Stimulated activated CD8-positive, alpha-beta memory T cell treated with anti-CD3 and anti-CD28 coated beads, Interleukin-4, amount 100 ng/mL, for 48 hours (primary cell): ENCODE results near the gene ARHGEF37.
A peak's percentile ranks its signal among the peaks of the same experiment; 100 is the strongest.
"Not testable (repeated sequence)": the region's sequence is repeated elsewhere in the genome, so short reads cannot be mapped to it uniquely, and the experiment has no call there.

Source experiments
- DNase-seq: peaks from one replicate; pipeline ENCODE4 v3.0.0-alpha.2; 2020

Gene ARHGEF37

DNA sequence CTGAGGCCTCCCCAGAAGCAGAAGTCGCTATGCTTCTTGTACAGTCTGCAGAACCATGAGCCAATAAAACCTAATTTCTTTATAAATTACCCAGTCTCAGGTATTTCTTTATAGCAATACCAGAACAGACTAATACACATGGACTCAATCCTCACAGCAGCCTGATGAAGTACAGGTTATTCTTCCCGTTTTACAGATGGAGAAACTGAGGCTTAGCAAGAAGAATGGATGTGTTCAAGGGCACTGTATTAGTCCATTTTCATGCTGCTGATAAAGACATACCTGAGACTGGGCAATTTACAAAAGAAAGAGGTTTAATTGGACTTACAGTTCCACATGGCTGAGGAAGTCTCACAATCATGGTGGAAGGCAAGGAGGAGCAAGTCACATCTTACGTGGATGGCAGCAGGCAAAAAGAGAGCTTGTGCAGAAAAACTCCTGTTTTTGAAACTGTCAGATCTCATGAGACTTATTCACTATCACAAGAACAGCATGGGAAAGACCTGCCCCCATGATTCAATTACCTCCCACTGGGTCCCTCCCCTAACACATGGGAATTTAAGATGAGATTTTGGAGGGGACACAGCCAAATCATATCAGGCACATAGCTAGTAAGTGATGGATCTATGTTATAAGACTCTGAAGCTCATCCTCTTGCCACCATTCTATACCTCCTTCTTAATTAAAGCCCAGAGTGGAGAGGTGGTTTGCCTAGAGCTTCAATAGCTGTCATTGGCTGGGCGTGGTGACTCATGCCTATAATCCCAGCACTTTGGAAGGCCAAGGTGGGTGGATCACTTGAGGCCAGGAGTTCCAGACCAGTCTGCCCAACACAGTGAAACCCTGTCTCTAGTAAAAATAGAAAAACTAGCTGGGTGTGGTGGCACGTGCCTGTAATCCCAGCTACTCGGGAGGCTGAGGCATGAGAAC is 67.4 kb downstream of the ARHGEF37 start:
- DNase-seq, result not testable (repeated sequence)

DNA sequence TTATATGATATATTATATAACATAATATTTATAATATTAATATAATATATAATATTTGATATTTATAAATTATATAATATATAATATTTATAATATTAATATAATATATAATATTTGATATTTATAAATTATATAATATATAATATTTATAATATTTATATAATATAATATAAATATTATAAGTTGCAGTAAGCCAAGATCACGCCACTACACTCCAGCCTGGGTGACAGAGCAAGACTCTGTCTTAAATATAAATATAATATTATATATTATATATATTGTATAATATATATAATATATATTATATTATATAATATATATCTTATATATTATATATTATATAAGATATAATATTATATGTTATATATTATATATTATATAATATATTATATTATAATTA is 68.4 kb downstream of the ARHGEF37 start:
- DNase-seq, result not testable (repeated sequence)

DNA sequence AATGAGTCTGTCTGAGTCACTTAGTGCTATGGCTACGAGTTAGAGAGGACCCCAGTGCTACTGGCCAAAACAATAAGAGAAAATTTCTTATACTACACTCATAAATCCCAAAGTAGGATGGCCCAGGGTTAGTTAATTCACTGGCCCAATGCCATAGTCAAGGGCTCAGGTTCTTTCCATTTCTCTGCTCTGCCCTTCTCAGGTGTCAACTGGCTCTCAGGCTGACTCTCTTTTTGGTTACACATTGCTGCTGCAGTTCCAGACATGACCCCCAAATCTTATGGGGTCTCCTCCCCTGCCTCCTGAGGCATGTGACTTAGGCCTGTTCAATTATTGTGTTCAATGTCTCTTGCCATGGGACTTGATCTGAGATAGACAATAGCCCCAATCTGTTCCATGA is 70.4 kb downstream of the ARHGEF37 start:
- DNase-seq, result no peak

DNA sequence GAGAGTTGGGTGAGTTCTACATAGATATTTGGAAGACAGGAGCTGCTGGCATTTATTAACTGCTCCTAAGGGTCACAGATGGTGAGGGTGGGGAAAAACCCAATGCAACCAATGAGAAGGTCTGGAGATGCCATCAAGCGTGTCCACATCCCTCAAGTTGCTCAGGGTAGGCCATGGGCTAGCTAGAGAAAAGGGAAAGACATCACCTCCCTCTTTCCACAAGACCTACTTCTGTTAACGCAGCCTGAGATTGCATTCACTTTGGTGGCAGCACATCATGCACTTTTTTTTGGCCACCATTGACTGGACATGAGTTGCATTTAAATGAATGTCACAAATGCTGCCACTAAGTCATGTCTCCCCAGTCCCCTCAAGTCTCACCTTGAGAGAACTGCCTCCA is 71.4 kb downstream of the ARHGEF37 start:
- DNase-seq, result no peak

DNA sequence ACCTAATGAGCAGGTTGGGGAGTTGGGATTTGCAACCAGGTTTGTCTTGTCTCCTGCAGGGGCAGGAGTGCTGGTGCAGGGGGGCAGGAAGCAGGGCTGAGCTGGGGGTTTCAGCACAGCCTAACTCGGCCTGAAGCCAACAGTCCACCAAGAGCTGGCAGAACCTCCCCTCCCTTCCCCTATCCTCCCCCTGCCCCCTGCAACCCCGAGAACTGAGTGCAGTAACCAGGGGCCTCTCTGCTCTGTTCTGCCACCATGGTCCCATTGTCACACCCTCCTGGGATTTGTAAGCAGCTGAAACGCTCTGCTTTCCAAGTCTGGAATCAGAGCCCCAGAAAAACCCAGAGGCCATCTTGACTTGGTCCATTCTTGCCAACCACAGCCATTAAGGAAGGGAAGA is 72.9 kb downstream of the ARHGEF37 start:
- DNase-seq, result no peak

DNA sequence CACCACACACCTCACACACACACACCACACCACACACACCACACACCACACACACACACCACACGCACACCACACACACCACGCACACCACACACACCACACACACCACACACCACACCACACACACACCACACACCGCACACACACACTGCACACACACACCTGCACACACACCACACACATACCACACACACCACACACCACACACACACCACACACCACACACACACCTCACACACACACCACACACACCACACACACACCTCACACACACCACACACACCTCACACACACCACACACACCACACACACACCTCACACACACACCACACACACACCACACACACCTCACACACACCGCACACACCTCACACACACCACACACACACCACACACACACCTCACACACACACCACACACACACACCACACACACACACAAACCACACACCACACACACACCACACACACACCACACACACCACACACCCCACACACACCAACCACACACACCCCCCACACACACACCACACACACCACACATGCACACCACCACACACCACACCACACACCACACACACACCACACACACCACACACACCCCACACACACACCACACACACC is 73.7 kb downstream of the ARHGEF37 start:
- DNase-seq, result no peak

DNA sequence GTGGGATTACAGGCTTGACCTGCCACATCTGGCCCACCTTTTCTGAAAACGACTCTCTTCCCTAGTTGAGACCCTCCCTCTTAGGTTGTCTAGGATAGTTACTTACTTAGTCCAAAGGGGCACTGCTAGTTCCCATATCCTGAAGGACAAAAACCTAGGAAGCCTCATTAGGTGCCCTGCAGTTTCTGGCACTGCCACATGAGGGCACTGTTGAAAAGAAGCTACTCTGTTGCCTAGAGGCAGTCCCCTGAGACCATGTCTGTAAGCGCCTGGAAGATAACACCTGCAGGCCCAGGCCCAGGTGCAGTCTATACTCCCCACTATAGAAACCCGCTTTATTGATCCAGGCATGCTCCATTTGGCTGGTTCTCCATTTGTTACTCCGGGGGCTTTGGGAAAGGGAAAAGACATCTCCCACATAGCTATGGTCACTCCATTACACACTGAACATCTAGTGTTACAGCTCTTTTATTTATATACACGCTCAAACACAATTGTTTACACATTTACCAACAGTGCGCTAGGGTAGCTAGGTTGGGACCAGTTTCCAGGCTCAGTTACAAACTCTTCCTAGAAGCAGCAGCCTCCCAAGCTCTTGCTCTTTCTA is 75.4 kb downstream of the ARHGEF37 start:
- peak; percentile 68 for DNase-seq

DNA sequence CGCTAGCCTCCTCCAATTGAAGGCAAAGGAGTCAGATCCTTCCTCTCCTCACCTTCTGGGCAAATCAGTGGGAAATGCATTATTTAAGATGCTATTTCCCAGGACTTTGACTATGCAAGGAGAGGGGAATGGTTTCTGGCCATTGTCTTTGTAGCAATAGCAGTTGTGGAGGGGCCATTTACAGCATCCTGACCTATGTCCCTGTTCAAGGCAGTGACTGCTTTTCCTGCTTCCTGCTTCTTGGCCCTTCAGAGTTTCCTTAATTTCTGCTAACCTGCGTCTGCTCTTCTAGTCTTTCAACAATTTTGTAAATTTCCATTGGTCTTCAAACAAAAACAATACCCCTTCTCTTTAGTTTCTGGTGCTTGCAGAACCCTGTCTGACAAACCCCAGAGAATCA is 76.0 kb downstream of the ARHGEF37 start:
- DNase-seq, result no peak

DNA sequence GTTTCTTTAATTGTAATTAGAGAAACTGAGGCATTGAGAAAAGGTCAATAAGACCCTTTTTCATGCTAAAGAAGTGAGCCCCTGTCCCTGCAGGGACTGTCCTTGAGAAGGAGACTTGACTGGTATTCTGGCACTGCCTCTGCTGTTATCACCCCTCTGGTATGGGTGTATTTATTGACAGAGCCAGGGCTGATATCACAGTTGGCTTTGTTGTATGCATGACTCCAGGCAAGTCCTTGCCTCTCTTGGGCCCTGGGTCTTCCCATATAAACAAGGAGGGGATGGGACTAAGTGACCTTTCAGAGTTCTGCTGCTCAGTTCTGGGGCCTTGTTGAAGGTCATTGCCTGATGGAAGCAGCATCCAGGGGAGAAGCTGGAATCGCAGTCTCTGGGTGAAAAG is 77.0 kb downstream of the ARHGEF37 start:
- DNase-seq, result no peak

DNA sequence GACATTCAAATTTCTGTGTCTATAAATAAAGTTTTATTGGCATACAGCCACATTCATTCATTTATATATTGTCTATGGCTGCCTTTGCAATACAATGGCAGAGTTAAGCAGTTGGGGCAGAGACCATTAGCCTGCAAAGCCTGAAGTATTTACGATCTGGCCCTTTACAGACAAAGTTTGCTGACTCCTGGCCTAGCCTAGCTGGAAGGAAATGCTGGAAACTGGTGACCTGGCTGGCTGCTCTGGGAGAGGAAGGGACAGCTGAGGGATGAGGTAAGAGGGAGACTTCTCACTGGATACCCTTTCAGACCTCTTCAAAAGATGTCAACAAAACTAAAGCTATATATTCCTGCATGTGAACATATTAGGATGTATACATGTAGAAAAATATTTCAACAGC is 82.8 kb downstream of the ARHGEF37 start:
- DNase-seq, result no peak

DNA sequence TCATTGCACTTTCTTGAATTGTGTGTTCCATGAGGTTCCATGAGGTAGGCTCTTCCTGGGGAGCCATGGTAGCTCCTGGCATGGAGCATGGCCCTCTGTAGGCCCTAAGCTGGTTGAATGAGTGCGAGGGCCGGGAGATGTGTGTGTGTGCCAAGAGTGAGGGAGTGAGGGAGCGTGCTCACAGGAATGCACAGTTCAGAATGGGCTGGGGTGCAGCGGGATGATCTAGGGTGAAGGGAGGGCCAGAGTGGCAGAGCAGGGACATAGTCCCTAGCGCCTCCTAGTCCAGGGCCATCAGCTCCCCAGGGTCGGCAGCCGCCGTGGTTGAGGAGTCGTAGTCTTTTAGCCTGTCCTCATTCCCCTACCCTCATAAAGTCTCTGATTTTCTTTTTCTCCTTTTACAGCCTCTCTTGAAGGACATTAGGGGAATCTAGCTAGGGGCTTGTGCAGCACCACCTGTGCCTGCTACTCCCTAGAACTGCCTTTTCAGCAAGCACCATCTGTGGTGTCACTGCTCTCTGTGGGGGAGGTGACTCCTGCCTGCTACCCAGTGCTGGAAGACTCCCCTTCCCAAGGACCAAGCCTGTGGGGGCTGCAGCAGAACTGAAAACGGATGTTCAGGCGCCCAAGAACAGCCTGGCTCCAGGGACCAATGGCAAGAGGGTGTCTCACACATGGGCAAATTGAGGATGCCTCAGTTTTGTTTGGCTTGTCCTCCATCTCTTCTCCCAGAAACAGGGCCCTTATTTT is 83.5 kb downstream of the ARHGEF37 start:
- DNase-seq, result no peak

DNA sequence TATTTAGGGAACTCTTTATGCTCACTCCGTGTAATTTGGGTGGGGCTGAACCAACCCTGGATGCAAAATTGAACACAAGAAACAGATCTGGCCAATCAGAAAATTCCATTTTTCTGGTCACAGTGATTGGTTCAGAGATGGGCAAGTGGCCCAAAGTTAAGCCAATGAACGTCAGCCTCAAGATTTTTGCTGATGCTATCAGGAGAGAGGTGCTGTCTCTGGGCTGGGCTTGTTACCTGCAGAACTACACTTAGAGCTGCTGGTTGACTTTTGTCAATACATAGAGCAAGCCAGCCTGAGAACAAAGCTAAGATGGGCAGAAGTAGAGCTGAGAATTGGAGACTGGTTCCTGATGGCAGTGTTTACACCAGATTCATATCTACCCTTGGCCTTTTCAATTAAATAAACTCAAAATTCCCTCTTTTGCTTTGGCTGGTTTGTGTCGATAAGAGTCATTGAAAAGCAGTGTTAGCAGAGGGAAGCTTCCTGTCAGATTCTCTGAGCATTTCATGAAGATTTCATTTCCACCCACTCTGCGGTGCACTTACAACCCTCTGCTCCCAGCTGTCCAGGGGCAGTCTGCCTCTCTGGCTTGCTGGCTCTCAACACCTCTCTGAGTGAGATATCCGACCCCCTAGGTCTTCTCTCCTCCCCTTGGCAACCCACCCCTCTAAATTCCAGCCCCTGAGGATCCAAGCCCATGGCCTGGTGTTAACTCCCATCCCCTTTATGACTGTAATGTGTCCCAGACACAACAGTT is 84.3 kb downstream of the ARHGEF37 start:
- no peak for DNase-seq

DNA sequence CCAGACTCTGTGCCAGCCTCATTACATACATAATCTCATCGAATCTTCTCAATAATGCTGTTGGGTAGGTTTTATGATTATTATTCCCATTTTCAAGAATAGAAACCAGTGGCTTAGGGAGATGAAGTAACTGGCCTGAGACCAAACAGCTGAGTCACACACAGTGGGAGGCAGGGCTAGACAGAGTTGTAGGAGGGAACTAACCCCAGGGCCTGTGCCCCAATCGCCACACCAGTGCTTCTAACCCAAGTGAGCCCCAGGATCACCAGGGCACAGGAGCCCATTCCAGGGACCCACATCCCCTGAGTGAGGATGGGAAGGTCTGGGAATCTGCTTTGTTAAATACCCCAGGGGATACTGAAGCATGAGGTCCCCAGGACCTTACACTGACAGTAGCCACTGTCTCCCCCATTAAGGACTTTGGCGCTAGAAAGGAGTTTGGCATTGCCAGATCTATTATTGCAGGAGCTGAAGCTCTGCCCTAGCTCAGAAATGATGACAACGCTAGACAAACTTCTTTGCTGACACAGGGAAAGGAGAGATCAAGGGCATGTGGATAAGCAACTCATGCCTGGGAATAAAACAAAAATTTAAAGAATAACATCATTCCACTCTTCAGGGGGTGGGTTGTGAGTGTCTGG is 85.0 kb downstream of the ARHGEF37 start:
- DNase-seq, result no peak

DNA sequence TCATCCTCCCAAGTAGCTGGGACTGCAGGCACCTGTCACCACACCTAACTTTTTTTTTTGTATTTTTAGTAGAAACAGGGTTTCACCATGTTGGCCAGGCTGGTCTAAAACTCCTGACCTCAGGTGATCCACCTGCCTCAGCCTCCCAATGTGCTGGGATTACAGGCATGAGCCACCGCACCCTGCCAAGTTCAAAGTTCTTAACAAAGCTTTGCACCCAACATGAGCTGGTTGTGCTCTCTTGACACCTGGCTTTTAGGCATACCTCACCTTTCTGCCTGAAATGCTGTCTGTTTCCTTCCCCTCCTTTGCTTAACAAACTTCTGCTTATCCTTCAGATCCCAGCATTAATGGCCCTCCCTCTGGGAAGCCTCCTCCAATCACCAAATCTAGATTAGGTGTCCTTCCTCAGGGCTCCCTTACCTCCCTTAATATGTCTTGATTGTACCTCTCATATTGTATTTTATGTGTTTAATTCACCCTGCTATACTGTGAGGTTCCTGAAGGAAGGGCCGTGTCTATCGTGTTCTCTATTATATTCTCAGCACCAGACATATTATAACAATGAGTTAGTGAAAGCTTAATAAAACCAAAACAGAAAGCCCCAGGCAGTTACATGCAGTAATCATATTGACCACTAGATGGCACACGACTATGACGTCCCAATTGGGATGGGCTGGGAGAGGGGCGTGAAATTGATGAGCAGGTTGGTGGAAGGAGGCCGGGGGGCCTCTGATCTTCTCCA is 86.0 kb downstream of the ARHGEF37 start:
- peak; percentile 61 for DNase-seq

DNA sequence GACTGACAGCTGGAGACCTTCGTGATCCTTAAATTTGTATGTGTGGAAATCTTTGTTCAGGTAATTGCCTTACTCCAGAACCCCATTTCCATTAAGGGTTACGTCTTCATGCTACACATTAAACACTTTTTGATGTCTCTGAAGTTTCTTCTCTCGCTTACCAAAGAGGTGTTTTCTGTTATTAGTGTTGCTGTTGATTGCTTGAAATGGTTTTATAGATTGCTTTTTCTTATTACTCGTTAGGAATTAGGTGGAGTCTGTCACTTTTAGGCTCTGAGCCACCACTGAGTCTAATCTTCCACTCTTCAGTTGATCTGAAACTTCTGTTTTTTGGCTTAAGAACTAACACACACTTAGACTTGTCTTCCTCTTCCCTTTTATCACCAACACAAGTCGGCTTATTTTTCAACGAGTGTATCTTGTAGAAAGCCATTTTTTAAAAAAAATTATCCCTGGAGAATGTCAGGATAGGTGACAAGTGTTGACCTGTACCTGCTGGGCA is 86.6 kb downstream of the ARHGEF37 start:
- no peak for DNase-seq

DNA sequence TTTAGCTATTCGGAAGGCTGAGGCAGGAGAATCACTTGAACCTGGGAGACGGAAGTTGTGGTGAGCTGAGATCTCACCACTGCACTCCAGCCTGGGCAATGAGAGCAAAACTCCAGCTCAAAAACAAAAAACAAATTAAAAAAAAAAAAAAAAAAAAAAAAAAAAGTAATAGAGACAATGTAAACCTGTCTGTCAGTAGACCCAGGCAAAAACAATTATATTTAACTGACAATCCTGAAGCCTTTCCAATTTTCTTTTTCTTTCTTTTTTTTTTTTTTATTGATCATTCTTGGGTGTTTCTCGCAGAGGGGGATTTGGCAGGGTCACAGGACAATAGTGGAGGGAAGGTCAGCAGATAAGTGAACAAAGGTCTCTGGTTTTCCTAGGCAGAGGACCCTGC is 88.0 kb downstream of the ARHGEF37 start:
- DNase-seq, result not testable (repeated sequence)

DNA sequence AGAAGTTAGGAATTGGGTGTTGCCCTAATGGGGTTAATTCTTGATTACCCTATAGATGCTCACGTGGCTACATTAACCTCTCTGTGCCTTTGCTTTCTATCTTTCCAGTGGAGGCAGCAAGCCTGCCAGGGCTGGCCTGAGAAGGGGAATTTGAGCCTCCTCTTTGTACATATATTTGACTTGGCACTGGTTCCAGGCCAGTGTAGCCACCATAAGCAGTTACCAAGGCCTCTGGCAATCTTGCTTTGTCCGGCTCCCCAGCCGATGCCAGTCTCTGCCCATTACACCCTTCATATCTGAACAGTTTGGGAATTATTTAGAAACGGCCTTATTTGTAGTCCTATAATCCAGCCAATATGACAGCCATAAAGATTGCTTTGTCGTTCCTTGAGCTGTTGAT is 90.2 kb downstream of the ARHGEF37 start:
- no peak for DNase-seq

DNA sequence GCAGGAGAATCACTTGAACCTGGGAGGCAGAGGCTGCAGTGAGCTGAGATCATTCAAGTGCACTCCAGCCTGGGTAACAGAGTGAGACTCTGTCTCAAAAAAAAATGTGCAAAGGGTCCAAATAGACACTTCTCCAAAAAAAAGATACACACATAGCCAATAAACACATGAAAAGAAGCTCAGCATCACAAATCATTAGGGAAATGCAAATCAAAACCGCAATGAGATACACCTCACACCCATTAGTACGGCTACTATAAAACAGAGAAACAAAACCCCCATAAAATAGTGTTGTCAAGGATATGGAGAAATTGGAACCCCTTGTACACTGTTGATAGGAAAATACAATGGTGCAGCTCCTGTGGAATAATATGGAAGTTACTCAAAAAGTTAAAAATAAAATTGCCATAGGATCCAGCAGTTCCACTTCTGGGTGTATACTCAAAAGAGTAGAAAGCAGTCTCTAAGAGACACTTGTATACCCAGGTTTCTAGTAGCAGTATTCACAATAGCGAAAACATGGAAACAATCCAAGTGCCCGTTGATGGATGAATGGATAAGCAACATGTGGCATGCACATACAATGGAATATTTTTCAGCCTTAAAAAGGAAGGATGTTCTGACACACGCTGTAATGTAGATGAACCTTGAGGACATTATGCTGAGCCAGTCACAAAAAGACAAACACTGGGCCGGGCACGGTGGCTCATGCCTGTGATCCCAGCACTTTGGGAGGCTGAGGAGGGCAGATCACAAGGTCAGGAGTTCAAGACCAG is 91.6 kb downstream of the ARHGEF37 start:
- no peak for DNase-seq

DNA sequence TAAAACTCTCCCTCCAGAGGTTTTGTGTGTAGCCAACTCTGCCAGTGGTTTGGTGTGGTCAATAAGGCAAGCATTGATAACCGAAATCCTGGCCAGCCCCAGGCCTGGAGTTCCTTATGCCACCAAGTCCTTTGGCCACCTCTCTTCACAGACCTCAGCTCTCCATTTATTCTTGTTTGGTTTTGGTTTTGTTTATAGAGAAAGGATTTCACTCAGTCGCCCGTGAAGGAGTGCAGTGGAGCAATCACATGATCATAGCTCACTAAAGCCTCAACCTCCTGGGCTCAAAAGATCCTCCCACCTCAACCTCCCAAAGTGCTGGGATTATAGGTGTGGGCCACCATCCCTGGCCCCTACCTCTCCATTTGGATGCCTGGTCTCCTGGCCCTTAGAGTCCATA is 93.4 kb downstream of the ARHGEF37 start:
- DNase-seq, result no peak

DNA sequence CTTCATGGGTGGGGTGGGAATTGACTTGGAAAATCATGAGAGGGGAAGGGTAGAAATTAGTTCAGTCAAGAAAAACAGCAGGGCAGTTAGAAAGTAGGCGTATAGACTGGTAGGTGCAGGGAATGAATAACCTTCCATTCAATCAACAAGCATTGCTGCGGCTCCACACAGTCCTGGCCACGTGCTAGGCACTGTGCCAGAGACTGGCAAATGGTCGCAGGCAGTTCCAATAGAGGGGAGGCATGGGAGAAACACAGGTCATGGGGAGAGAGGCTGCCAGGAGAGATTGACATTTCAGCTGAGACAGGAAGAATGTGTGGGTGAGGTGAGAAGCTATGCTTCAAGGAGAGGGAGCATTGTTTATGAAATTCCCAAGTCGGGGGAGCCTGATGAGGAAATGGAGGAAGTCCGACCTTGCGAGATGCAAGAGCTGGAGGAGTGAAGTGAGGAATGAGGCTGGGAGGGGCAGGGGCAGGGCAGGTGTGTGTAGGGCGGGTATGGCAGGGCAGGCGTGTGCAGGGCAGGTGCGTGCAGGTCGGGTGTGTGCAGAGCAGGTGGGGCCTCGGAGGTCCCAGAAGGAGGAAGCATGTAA is 94.4 kb downstream of the ARHGEF37 start:
- DNase-seq, result no peak
